Endothelial cell (in vitro differentiated cells): Measurements from ENCODE around the gene CEP44. TPM values are rescaled to one million over a fixed set of nuclear protein-coding genes. Genes with fewer than 3 reads are reported as not detected.
"Not testable (repeated sequence)": the region's sequence is repeated elsewhere in the genome, so short reads cannot be mapped to it uniquely, and the experiment has no call there.

Experiments
- DNase-seq: peaks from one replicate; pipeline ENCODE4 v3.0.0; 2021; ENCODE audit warnings: low spot score
- H3K27ac Mint-ChIP-seq: one replicate; pipeline ENCODE4 v1.8.0; 2021; ENCODE audit warnings: mixed read lengths, inconsistent platforms; ENCODE audit not compliant: unreplicated experiment
- H3K27me3 Mint-ChIP-seq: one replicate; pipeline ENCODE4 v1.8.0; 2021; ENCODE audit warnings: mild to moderate bottlenecking, moderate library complexity, mixed read lengths, inconsistent platforms; ENCODE audit not compliant: unreplicated experiment
- H3K36me3 Mint-ChIP-seq: one replicate; pipeline ENCODE4 v1.8.0; 2021; ENCODE audit warnings: mild to moderate bottlenecking, low read depth, mixed read lengths, inconsistent platforms; ENCODE audit not compliant: unreplicated experiment
- H3K4me1 Mint-ChIP-seq: one replicate; pipeline ENCODE4 v1.8.0; 2021; ENCODE audit warnings: mild to moderate bottlenecking, mixed read lengths, inconsistent platforms; ENCODE audit not compliant: unreplicated experiment
- H3K4me3 Mint-ChIP-seq: one replicate; pipeline ENCODE4 v1.8.0; 2021; ENCODE audit warnings: mild to moderate bottlenecking, mixed read lengths, inconsistent platforms; ENCODE audit not compliant: unreplicated experiment
- H3K9me3 Mint-ChIP-seq: one replicate; pipeline ENCODE4 v1.8.0; 2021; ENCODE audit warnings: mixed read lengths, inconsistent platforms; ENCODE audit not compliant: unreplicated experiment
- CTCF ChIP-seq: fragments of 200-600 bp; sonication (generic); IDR thresholded peaks from one replicate; pipeline ENCODE4 v1.5.0; 2021; ENCODE audit warnings: antibody characterized with exemption; ENCODE audit not compliant: unreplicated experiment
- total RNA-seq: library from RNA; stranded (reverse); fragmentation: NEBNext Ultra II Directional; extraction: Animal tissue kit (Norgen Biotek cat#: 25700); gene quantifications from one replicate; pipeline ENCODE4 v1.2.1, GENCODE V29; 2021; ENCODE audit not compliant: unreplicated experiment

CEP44 gene
- total RNA-seq, 1 donor from 2014 or later: 9.5 TPM

DNA sequence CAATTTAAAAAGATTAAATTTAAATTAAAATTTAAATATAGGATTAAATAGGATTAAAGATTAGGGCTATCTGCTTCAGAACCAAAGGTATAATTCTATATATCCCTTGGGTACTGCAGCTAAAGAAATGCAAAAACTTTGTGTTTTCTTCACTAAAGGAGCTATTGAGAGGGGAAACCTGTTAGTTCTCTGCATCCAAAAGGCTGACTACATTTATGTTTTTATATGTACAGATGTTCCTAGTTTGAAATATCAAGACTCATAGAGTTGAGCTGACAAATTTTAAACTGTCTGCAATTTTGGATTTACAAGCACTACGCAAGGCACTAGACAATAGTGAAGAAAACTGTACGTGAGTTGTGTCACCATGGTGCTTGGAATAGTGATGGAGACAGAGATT is 95.2 kb downstream of the CEP44 start:
- DNase-seq: no peak
- Mint-ChIP-seq H3K27me3 (peaks cover 2% of the 10 kb centered on the region), H3K4me3 (no peak overlapping the region), H3K4me1 (no peaks in the 10 kb centered on the region), H3K9me3 (no peaks in the 10 kb centered on the region), H3K27ac (no peak overlapping the region), H3K36me3 (no peaks in the 10 kb centered on the region)
- TF ChIP-seq CTCF: no peak

DNA sequence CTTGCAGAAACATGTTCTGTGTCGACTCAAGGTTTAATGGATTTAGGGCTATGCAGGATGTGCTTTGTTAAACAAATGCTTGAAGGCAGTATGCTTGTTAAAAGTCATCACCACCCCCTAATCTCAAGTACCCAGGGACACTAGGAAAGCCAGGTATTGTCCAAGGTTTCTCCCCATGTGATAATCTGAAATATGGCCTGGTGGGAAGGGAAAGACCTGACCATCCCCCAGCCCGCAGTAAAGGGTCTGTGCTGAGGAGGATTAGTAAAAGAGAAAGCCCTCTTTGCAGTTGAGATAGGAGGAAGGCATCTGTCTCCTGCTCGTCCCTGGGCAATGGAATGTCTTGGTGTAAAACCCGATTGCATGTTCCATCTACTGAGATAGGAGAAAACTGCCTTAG is 96.5 kb downstream of the CEP44 start:
- not testable (repeated sequence) for H3K4me3 Mint-ChIP-seq, DNase-seq, H3K36me3 Mint-ChIP-seq, H3K27ac Mint-ChIP-seq, H3K27me3 Mint-ChIP-seq, H3K4me1 Mint-ChIP-seq, H3K9me3 Mint-ChIP-seq

DNA sequence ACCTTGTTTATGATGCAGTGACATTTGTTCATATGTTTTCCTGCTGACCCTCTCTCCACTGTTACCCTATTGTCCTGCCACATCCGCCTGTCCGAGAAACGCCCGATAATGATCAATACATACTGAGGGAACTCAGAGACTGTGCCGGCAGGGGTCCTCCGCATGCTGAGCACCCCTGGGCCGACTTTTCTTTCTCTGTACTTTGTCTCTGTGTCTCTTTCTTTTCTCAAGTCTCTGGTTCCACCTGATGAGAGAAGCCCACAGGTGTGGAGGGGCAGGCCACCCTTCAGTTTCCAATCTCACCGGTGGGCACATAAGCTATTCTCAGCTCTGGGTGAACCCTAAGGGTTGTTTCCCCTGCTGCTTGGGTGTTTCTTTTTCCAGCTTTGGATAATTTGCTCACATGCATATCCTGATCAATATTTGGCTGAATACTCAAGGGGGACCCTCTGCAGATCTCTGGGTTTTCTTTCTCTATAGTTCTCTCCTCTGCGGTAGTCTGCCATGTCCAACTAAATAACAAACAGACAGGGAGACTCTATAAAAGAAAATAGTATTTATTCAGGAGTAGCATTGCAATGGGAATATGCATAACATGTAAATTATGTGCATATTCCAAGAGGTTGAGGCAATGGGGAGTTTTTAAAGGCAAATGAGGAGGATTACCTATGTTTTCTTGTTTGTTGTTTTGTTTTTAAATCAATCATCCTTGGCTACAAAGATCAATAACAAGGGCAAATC is 97.2 kb downstream of the CEP44 start:
- Mint-ChIP-seq H3K27ac (no peak overlapping the region), H3K27me3 (peaks cover 2% of the 10 kb centered on the region), H3K4me3 (no peak overlapping the region), H3K4me1 (no peaks in the 10 kb centered on the region), H3K36me3 (no peaks in the 10 kb centered on the region), H3K9me3 (no peaks in the 10 kb centered on the region)
- no peak for DNase-seq
- TF ChIP-seq CTCF: no peak

- no peaks in the 10 kb centered on the region for H3K4me1 Mint-ChIP-seq
- peaks cover 2% of the 10 kb centered on the region for H3K27me3 Mint-ChIP-seq
- H3K27ac Mint-ChIP-seq: no peak overlapping the region
- DNase-seq: no peak
- H3K9me3 Mint-ChIP-seq: no peaks in the 10 kb centered on the region
- no peak for TF ChIP-seq CTCF
- no peaks in the 10 kb centered on the region for H3K36me3 Mint-ChIP-seq
- no peak overlapping the region for H3K4me3 Mint-ChIP-seq
These were observed 97.7 kb downstream of the CEP44 start for GRCh38 chr4:174381440-174381800.

Other genes with a start within 250 kb of the CEP44 start
- gene FBXO8, start 244 bp upstream of the CEP44 start, total RNA-seq: 12.4 TPM
- 14.6 TPM for gene HPGD, start 238.6 kb downstream of the CEP44 start, total RNA-seq